Endothelial cell of umbilical vein (primary cell): Measurements from ENCODE around the gene EML3. TPM values are rescaled to one million over a fixed set of nuclear protein-coding genes. Genes with fewer than 3 reads are reported as not detected.

ENCODE experiments used
- BruUV-seq: library from RNA; stranded (reverse); fragments of 400-500 nt; replicated peaks from 2 replicates; lab custom pipeline; 2021; lab: Mats Ljungman, UMichigan
- CTCF ChIA-PET: fragments of 300-600, 350-600 bp; sonication (Branson Sonifier 250); formaldehyde crosslinking; loops from one replicate; lab custom pipeline; 2021; ENCODE audit warnings: antibody characterized with exemption, inconsistent platforms; lab: Charles Lee
- POLR2A ChIA-PET: fragments of 300-600, 350-600 bp; sonication (Branson Sonifier 250); formaldehyde crosslinking; loops from one replicate; lab custom pipeline; 2021; ENCODE audit warnings: antibody characterized with exemption, inconsistent platforms; lab: Charles Lee
- DNase-seq: peaks from one replicate; pipeline ENCODE4 v3.0.0-alpha.2; 2011; ENCODE audit warnings: low read depth, low spot score
- FAIRE-seq: peaks from 2 replicates; lab custom pipeline; 2011; peaks lifted over from hg19 to GRCh38; lab: Jason Lieb, UNC
- H2AFZ ChIP-seq: 2 replicates; pipeline ENCODE4 v1.6.0; 2012; ENCODE audit warnings: low read depth, low read length, control low read depth, inconsistent platforms
- H3K27ac ChIP-seq: 2 replicates; pipeline ENCODE4 v1.5.1; 2011; ENCODE audit warnings: low read depth, mild to moderate bottlenecking, control low read depth, low read length, moderate library complexity; ENCODE audit not compliant: insufficient read depth
- H3K27me3 ChIP-seq, 2 experiments: 2 replicates each; pipeline versions ENCODE4 v1.6.0 to v1.6.1; 2011; ENCODE audit warnings: low read length in 2 of 2, mixed read lengths in 1 of 2; ENCODE audit not compliant: control insufficient read depth in 2 of 2, insufficient read depth in 2 of 2
- H3K36me3 ChIP-seq, 2 experiments: 2 replicates in 1 of 2; 3 replicates in 1 of 2; pipeline ENCODE4 v1.5.1; 2011; ENCODE audit warnings: low read length in 2 of 2, mild to moderate bottlenecking in 1 of 2, moderate library complexity in 1 of 2; ENCODE audit not compliant: control insufficient read depth in 2 of 2, insufficient read depth in 2 of 2; ENCODE audit errors: extremely low read depth in 1 of 2
- H3K4me1 ChIP-seq: 3 replicates; pipeline ENCODE4 v1.5.1; 2011; ENCODE audit warnings: mild to moderate bottlenecking, low read length; ENCODE audit not compliant: control insufficient read depth, insufficient read depth; ENCODE audit errors: extremely low read depth
- H3K4me2 ChIP-seq: 2 replicates; pipeline ENCODE4 v1.6.1; 2011; ENCODE audit warnings: low read length, control low read depth, mixed read lengths; ENCODE audit not compliant: insufficient read depth
- H3K4me3 ChIP-seq, 3 experiments: fragments of 200-600 bp in 1 of 3; sonication (generic), shearing (Covaris generic) in 1 of 3; replicated peaks in 1 of 3; 2 replicates each; pipeline ENCODE4 v1.5.1; 2011 to 2016; ENCODE audit warnings: control low read depth in 3 of 3, low read length in 3 of 3, mild to moderate bottlenecking in 2 of 3, inconsistent platforms in 1 of 3, low read depth in 1 of 3, moderate library complexity in 1 of 3; ENCODE audit not compliant: insufficient read depth in 1 of 3
- H3K79me2 ChIP-seq: 2 replicates; pipeline ENCODE4 v1.6.0; 2012; ENCODE audit warnings: low read length, inconsistent platforms; ENCODE audit not compliant: control insufficient read depth, insufficient read depth
- H3K9ac ChIP-seq: replicated peaks from 2 replicates; pipeline ENCODE3; 2011; ENCODE audit warnings: low read length, control low read depth; ENCODE audit not compliant: insufficient read depth; ENCODE audit errors: extremely low read depth
- H3K9me1 ChIP-seq: replicated peaks from 3 replicates; pipeline ENCODE4 v1.6.0; 2011; ENCODE audit warnings: mild to moderate bottlenecking, low read length; ENCODE audit not compliant: control insufficient read depth, insufficient read depth; ENCODE audit errors: extremely low read depth
- H3K9me3 ChIP-seq: replicated peaks from 2 replicates; pipeline ENCODE4 v1.5.1; 2012; ENCODE audit warnings: low read length, inconsistent platforms; ENCODE audit not compliant: control insufficient read depth, insufficient read depth
- H4K20me1 ChIP-seq: replicated peaks from 2 replicates; pipeline ENCODE3; 2011; ENCODE audit warnings: mild to moderate bottlenecking, low read length; ENCODE audit not compliant: control insufficient read depth, insufficient read depth; ENCODE audit errors: extremely low read depth
- MYC ChIP-seq: IDR thresholded peaks from one replicate; pipeline ENCODE4 v1.6.1; 2011; ENCODE audit warnings: mild to moderate bottlenecking, low read depth, low read length
- POLR2A ChIP-seq: IDR thresholded peaks from 2 replicates; pipeline ENCODE4 v1.6.1; 2012; ENCODE audit warnings: low read depth, mild to moderate bottlenecking, control low read depth, low read length
- dilution Hi-C: fragments of 300-500 bp; cut with MboI; formaldehyde crosslinking; loops from one replicate; pipeline ENCODE4 v1.15.0; 2019; ENCODE audit warnings: low sequenced_read_pairs; ENCODE audit not compliant: extremely low pct_ligation_motif_present
- intact Hi-C: fragments of 100-400 bp; cut with micrococcal nuclease; formaldehyde crosslinking; loops from one replicate; pipeline ENCODE4 v1.10.0; 2022
- polyA plus RNA-seq, 4 experiments: library from polyadenylated mRNA; depleted of rRNA in 3 of 4; stranded (reverse) in 3 of 4; unstranded in 1 of 4; fragments of >200 nt; gene quantifications; 2 replicates each; pipeline versions ENCODE4 v1.2.1 to v1.2.3, GENCODE V29; 2011 to 2012; ENCODE audit warnings: missing spikeins in 1 of 4
- total RNA-seq: library from RNA; stranded (reverse); gene quantifications from 2 replicates; pipeline ENCODE4 v1.2.3, GENCODE V29; 2021
- TF ChIP-seq, protein P1 (sequence below), 2 donors: IDR thresholded peaks; 1 replicate in 1 of 2; 2 replicates in 1 of 2; pipeline ENCODE4 v1.5.1; 2011; ENCODE audit warnings: low read length in 2 of 2, mild to moderate bottlenecking in 2 of 2, moderate library complexity in 2 of 2, control low read depth in 1 of 2, inconsistent platforms in 1 of 2, low read depth in 1 of 2; ENCODE audit not compliant: insufficient read depth in 1 of 2; ENCODE audit errors: extremely low read depth in 1 of 2
- TF ChIP-seq, protein P2 (sequence below): IDR thresholded peaks from 2 replicates; pipeline ENCODE4 v1.6.1; 2011; ENCODE audit not compliant: insufficient read depth, insufficient read length

EML3 gene
- total and polyA plus RNA-seq, 2 donors (not counting 3 experiments of a cell fraction or from before 2014, with no cell fraction given): 75.7 to 101 TPM

DNA sequence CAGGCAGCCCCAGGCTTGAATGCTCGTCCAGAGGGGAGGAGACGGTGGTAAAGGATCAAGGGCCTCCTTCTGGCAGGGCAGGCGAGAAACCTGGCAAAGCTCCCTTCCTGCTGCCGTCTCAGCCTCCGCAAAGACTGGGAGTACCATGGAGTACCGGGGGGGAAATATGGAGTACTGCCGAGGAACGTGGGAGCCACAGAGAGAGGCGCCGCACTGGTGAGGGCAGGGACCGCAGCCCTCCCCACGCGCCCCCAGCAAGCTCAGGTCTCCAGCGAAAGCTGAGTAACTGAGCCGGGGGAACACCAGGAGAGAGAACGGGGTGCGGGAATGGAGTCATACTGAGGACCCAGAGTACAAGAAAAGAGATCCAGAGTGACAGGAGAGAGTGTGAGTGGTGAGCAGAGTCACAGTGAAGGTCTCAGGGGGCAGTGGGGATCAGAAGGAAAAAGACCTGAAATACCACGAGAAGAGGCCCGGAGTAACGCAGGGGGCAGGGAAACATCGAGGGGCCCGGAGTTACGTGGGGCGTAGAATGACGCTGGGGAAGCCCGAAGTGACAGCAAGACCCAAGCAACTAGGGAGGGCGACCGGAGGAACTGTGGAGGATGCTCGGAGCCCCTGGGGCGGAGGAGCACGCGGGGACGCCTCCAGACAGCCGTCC lies 740 bp downstream of the EML3 start:
- no peaks in the 10 kb centered on the region for H3K9me1 ChIP-seq
- H3K4me2 ChIP-seq: peak overlapping the region; percentile 87
- H4K20me1 ChIP-seq: no peaks in the 10 kb centered on the region
- TF ChIP-seq POLR2A: peak; percentile 44
- TF ChIP-seq MYC: no peak
- TF ChIP-seq, protein P1, sequence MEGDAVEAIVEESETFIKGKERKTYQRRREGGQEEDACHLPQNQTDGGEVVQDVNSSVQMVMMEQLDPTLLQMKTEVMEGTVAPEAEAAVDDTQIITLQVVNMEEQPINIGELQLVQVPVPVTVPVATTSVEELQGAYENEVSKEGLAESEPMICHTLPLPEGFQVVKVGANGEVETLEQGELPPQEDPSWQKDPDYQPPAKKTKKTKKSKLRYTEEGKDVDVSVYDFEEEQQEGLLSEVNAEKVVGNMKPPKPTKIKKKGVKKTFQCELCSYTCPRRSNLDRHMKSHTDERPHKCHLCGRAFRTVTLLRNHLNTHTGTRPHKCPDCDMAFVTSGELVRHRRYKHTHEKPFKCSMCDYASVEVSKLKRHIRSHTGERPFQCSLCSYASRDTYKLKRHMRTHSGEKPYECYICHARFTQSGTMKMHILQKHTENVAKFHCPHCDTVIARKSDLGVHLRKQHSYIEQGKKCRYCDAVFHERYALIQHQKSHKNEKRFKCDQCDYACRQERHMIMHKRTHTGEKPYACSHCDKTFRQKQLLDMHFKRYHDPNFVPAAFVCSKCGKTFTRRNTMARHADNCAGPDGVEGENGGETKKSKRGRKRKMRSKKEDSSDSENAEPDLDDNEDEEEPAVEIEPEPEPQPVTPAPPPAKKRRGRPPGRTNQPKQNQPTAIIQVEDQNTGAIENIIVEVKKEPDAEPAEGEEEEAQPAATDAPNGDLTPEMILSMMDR (IDR thresholded peaks at IDR 0.05; ENCODE audit: extremely low read depth in 1 of 2, insufficient read depth in 1 of 2, low read depth in 1 of 2, low read length in 2 of 2): peak in 1 of 2 donors; percentile 0
- TF ChIP-seq, protein P2, sequence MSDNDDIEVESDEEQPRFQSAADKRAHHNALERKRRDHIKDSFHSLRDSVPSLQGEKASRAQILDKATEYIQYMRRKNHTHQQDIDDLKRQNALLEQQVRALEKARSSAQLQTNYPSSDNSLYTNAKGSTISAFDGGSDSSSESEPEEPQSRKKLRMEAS: no peak
- dilution Hi-C loops: no loop called here
- H3K27ac ChIP-seq: peak overlapping the region; percentile 30
- H3K79me2 ChIP-seq: peaks cover 14% of the 10 kb centered on the region
- peak overlapping the region; percentile 57 for H3K9ac ChIP-seq
- ChIA-PET CTCF (interaction anchor here (0.6 to 5.7 kb wide), 19 partner anchors 8 to 639 kb away, joined by 3 to 48 read pairs (median 5); partner anchors contain the start of genes B3GAT3, C11orf98, CSKMT and EEF1G), POLR2A (interaction anchor here (0.6 to 2.0 kb wide), 6 partner anchors 10 to 229 kb away, joined by 3 to 9 read pairs (median 4); partner anchors contain the start of genes B3GAT3, C11orf98, CSKMT and EEF1G)
- TSS peak; percentile 39 for BruUV-seq
- no peaks in the 10 kb centered on the region for H3K9me3 ChIP-seq
- peak; percentile 77 for FAIRE-seq
- intact Hi-C loops: loop anchor here (1.0 to 5.0 kb wide), 7 partner anchors 9 to 215 kb away; partner anchors contain the start of genes B3GAT3, C11orf98, CSKMT and EEF1G
- H3K27me3 ChIP-seq: no peaks in the 10 kb centered on the region
- H3K4me3 ChIP-seq: peak overlapping the region; percentile 61 to 74 (median 67)
- peak overlapping the region; percentile 51 for H2AFZ ChIP-seq
- H3K4me1 ChIP-seq: peaks cover 22% of the 10 kb centered on the region
- DNase-seq: peak; percentile 66
- H3K36me3 ChIP-seq: peaks cover 0 to 11% of the 10 kb centered on the region in 2 experiments
